ENCODE data around the gene PDGFB.

Gene PDGFB

DNA sequence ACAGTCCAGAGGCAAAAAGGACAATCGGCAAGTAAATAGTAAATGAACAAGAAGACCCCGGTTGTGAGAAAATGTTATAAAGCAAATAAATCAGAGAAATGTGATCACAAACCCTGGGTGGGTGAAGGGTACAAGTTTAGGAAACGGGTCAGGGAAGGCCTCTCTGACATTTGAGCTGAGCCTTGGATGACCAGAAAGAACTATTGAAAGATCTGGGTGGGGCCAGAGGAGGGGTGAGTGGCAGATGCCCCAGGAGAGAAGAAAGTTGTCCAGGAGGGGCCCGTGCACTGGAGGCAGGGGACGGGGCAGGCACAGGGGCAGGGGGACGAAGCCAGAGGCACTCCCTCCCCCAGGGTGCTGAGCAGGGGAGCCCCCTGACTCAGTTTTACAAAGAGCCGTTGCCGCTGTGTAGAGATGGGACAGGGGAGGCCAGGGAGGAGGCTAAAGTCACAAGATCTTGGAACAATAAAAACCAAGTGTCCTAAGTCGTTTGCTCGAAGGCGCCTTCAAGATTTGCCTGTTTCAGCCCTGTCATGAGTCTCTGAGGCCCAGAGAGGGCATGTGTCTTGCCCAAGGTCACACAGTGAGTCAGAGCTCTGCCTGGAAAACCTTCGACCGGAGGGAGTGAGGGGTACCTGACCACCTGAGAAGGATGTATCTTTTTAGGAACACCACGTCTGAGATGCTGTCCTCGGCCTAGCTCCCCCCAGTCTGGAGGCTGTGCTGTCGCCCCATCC, 10.8 kb upstream of the PDGFB start:
- DNase-seq (ENCODE audit: insufficient read length, low spot score) (no peak), FAIRE-seq (no peak)

GRCh38 chr22:39254789-39255298, 10.1 kb upstream of the PDGFB start:
- peak; percentile 82 for DNase-seq (ENCODE audit: insufficient read length, low spot score)
- FAIRE-seq, result peak; percentile 91

DNA sequence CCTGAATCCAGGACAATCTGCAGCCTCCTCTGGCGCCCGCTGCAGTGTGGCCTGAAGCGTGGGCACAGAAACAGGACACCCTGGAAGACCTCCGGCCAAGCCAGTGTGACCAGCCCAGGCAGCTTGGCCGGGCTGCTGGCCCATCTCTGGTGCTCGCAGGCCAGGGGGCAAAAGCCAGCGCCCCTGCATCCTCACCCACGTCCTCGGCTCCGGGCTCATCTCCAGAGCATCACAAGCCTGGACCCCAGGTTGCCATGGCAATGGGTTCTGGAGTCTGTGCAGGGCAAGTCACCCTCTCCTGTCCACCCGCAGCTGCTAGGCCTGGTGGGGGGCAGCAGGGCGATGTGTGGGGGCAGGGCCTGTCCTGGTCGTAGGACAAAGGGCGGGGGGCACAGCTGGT, 9.3 kb upstream of the PDGFB start:
- no peak for FAIRE-seq
- DNase-seq (ENCODE audit: insufficient read length, low spot score), result no peak

DNA sequence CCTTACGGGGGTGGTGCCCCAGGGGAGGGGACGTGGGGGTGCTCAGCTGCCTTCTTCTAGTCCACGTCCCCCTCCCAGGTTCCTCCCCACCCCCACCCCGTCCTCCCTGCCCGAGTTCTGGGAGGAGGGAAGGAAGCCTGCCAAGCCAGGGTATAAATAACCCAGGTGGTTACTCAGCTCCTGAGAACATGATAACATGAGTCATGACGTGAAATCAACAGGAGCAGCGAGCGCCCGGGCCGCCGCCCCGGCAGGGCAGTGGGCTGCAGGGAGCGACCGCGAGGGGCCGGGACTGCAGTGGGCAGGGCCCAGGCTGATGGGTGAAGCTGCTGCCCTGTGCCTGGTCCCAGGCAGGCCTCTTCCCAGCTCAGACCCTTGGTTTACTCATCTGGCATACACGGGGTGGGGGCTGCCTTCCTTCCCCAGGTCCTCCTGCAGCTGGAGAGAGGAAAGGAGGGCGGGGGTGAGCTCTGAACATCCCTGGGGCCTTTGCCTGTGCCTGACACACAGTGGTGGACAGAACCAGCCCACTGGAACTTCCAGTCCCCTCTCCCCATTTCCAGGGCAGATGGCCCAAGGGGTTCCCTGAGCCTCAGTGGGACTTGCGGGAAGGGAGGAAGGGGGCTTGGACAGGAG, 8.8 kb upstream of the PDGFB start:
- no peak for DNase-seq (ENCODE audit: insufficient read length, low spot score)
- FAIRE-seq, result no peak

DNA sequence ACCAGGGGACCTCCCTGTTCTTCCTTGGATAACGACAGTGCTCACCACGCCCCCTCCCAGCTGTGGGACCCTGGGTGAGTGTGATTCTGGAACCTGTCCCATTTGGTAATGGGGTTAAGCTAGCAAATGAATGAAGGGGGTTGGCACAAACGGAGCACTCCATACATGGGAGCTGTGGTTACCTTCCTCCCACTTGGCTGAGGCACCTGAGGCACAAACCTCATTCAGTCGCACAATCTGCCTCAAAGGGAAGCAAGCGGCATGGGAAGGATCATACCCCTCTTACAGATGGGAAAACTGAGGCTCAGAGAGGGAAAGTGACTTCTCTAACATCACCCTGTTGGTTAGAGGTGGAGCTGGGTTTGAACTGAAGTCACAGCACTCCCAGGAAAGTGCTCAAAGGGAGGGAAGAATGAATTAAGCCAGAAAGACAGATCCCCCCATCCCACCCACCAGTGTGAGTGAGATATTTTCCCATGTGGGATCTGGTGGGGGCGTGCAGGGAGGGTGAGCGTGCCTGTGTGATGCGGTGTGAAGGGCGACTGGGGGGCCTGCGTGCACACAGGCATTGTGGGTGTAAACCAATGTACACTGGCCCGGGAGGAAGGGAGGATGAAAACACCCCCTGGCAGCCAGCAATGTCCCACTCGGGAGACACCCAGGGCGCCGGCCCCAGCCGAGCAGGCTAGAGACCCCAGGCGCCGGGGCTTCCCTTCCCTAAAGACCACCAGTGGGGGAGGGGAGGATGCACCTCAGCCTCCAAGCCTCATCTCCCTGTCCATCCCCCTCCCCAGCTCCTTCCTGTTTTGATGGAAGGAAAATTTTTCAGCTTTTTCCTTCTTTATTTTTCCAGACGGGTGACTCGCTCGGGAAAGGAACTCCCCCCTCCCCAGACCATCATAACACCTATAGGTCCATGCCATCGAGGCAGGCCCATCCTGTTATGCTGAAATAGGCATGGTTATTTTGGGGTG, 8.0 kb upstream of the PDGFB start:
- DNase-seq (ENCODE audit: insufficient read length, low spot score), result no peak

GRCh38 chr22:39251762-39252460, 7.1 kb upstream of the PDGFB start:
- no peak for FAIRE-seq
- DNase-seq (ENCODE audit: insufficient read length, low spot score), result no peak

More for the DNA sequence above, 8.0 kb upstream of the PDGFB start:
- no peak for FAIRE-seq

- FAIRE-seq (no peak), DNase-seq (ENCODE audit: insufficient read length, low spot score) (no peak)
Observed at GRCh38 chr22:39250838-39251237, 6.1 kb upstream of the PDGFB start.

DNA sequence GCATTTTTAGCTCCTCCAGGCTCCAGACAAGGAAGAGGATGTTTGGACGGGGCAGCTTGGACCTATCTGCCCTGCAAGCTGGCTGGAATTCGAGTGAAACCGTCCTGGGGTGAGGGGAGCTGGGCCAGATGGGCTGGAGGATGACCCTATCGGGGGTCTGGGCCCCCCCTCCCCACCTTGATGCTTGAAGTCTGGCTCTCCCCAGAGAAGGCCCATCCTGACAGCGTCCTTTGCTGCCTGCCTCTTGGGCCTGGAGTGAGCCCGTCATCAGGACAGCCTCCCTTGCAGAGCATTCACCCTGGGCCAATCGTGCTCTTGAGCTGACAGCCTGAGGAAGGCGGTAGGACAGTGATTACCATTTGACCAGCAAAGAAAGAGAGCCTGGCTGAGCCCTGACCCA, 5.3 kb upstream of the PDGFB start:
- no peak for FAIRE-seq
- DNase-seq (ENCODE audit: insufficient read length, low spot score), result no peak

- DNase-seq (ENCODE audit: insufficient read length, low spot score) (no peak), FAIRE-seq (no peak)
Observed at GRCh38 chr22:39249086-39249704, 4.4 kb upstream of the PDGFB start.

DNA sequence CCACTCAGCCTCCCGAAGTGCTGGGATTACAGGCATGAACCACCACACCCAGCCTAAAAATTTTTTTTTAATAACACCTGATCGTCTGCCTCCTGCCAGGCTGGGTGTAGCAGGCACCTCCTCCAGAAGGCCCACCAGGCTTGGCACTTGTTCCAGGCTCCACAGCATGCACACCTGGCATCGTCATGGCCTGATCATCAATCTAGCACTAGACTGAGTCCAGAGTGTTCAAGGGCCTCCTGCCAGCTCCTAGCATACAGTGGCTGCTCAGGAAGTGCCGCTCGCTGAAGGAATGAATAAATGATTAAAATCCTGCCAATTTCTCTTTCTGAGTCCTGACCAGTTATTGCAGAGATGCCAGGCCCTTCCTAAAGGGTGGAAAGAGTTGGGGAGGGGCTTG, 3.5 kb upstream of the PDGFB start:
- DNase-seq (ENCODE audit: insufficient read length, low spot score), result no peak

DNA sequence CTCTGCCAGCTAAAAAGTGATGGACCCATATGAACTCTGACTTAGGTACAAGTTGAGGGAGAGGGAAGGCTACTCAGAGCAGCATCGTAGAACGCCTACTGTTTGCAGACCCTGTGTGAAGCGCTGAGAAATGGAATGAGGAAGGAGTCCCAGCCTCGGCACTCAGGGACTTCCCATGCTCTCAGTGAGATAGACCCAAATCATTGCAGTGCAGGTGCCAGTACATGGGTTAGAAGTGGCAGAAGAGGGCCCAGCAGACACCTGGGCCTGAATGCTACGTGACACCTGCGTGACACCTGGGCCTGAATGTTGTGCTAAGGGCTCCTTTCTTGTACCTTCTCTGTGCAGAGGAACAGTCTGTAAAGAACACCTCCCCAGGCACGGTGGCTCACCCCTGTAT, 2.6 kb upstream of the PDGFB start:
- FAIRE-seq, result no peak
- DNase-seq (ENCODE audit: insufficient read length, low spot score), result no peak

More for the DNA sequence above, 3.5 kb upstream of the PDGFB start:
- FAIRE-seq, result no peak

- FAIRE-seq (peak; percentile 70), DNase-seq (ENCODE audit: insufficient read length, low spot score) (no peak)
Observed at GRCh38 chr22:39246690-39247332, 2.0 kb upstream of the PDGFB start.

- no peak for FAIRE-seq
Observed at GRCh38 chr22:39246217-39246616, 1.4 kb upstream of the PDGFB start.

DNA sequence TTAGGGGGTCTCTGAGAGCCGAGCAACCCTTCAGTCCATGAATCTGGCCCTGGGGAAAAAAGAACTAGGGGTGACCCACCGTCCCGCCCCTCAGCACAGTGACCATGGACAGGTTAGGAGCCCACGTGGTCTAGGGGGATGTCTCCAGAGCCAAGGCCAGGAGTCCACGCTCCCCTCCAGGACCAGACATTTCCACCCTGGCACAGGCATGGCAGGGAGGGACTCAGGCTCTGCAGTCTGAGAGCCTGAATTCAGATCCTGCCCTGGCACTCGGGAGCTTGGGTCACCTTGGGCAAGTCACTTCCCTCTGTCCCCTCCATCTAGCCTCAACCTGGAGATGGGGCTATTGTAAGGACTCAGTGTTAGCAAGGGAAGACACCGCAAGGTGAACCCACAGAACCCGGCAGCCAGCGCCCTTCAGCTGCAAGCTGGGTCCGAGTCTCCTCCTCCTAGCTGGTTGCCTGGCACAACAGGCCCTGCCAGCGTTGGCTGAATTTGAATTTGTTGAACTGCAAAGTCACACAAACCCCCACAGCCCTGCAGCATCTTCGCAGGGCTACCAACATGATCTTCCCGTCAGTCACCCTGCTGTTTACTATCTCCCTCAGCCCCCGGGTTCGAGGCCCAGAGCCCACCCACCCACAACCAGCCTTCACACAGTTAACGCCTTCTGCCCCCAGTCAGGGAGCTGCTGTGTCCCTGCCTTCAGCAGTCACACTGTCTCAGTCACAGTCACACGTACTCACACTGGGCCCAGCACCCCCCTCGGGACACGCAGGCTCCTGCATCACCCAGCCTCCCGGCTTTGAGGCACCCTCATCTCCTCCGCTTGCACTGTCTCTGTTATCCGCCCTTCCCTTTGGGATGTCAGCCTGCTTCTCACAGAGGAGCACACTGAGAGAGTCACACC, 603 bp upstream of the PDGFB start:
- FAIRE-seq (no peak), DNase-seq (ENCODE audit: insufficient read length, low spot score) (no peak)

More at GRCh38 chr22:39246217-39246616, 1.4 kb upstream of the PDGFB start:
- no peak for DNase-seq (ENCODE audit: insufficient read length, low spot score)

DNA sequence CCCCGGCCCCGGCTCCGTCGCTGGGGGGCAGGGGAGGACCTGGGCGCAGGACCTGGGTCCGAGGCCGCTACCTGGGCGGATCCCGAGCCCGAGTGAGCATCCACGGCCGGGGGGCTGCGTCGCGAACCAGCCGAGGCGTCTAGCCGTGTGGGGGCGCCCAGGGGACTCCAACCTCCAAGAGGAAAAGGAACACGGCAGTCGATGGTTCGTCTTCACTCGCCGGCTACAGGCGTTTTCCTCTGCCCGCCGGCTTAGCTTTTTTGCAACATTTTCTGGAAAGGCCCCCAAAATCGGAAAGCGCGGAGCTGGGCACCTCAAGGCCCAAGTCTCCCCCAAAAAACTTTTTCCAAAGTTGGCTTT, 666 bp downstream of the PDGFB start:
- FAIRE-seq, result no peak
- no peak for DNase-seq (ENCODE audit: insufficient read length, low spot score)

DNA sequence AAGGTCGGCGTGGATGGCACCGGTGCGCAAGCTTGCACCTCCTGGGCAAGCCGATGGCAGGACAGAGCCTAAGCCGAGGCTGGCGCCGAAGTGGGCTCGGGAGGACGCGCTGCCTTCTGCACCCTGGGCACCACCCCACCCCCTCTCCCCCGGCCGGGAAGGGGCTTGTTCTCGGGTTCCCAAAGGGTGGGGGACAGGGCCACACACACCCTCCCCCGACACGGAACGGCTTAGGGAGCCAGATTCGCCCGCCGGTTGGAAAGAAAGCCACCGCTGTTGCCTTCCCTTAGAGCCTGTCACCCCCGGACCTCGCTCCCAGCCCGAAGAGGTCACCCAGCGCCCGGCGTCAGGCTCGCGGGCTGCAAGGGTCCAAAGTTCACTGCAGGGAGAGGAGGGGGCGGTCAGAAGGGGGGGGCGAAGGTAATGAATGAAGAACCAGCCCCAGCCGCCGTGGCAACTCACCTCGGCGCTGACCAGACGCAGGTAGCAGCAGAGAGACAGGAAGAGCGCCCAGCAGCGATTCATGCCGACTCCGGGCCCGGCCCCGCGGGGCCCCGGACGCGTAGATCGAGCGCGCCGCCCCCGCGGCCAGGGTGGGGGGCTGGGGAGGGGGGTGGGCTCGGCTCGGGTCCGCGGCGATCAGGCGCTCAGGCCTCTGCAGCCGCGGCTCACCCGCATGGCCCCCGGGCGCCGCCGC, 1.2 kb downstream of the PDGFB start:
- DNase-seq (ENCODE audit: insufficient read length, low spot score), result no peak
- FAIRE-seq, result no peak

- DNase-seq (ENCODE audit: insufficient read length, low spot score) (no peak), FAIRE-seq (no peak)
Observed at GRCh38 chr22:39242595-39243438, 2.0 kb downstream of the PDGFB start.

Data from GM19239 (cell line).